ENCODE data around the gene CYP2W1.
A peak's percentile ranks its signal among the peaks of the same experiment; 100 is the strongest.

The CYP2W1 gene

DNA sequence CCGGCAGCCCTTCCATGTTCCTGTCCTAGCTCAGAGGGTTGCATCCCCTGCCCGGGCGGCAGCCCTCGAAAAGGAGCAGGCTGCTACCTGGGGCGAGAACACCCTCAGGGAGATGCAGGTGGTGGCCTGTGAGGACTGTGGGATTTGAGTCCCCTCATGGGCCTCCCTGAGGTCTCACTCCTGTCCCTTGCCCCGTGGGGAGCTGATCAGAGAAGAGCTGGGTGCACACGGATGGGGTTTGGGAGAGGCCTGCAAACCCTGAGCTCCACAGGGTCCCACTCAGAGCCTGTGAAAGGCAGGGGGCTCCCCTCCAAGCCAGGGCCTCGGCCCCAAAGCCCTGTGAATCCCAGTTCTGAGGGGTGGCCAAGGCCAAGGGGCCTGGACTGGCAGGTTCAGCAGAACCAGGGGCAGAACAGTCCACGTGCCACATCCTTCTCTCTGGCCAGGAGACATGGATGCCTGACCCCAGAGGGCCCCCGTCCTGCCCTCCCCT is 424 bp upstream of the CYP2W1 start:
- DNase-seq = no peak

DNA sequence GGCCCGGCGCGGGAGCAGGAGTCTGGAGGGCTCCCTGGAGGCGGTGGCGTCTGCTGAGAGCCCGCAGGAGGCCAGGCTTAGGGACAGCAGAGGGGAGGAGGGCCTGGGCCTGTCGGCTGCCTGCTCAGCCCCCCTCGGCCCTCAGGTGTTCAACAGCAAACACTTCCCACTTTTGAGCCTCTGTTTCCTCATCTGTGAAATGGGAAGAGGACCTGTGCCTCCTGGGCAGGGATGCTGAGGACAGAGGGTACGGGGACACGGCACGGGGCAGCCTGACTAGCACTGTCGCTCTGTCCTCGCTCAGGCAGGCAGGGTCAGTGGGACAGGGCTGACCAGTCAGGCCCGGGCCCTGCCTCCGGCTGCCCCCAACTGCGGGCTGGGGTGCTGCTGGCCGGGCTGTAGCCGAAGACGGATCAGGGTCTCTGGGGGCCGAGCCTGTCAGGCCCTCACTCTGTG is 663 bp downstream of the CYP2W1 start:
- no peak for DNase-seq

DNA sequence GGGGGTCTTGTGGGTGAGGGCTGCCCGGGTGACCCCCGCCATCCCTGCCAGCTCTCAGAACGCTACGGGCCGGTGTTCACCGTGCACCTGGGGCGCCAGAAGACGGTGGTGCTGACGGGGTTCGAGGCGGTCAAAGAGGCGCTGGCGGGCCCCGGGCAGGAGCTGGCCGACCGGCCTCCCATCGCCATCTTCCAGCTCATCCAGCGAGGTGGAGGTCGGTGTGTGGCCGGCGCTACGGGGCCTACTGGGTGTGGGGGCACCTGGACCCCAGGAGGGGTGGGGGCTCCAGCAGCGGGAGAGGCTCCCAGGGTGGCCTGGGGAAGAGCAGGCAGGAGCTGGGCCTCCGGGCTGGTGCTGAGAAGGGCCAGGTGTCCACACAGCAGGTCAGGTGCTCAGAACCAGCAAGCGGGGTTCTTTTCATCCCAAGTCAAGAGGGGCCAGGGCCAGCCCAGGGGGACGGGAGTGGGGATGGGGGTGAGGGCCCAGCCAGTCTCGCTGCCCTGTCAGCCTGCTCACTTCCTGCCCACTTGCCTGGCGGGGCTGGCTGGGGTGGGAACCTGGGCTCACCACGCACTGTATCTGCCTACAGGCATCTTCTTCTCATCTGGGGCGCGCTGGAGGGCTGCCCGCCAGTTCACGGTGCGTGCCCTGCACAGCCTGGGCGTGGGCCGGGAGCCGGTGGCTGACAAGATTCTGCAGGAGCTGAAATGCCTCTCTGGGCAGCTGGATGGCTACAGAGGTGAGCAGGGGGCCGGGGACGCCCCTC is 1.6 kb downstream of the CYP2W1 start:
- no peak for DNase-seq

DNA sequence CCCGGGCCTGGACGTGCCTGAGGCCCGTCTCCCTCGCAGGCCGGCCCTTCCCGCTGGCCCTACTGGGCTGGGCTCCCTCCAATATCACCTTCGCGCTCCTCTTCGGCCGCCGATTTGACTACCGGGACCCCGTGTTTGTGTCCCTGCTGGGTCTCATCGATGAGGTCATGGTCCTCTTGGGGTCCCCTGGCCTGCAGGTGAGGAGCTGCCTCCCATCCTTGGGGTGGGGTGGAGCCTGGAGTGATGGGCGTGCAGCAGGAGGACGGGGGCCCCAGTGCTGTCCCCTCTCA is 2.1 kb downstream of the CYP2W1 start:
- no peak for DNase-seq

DNA sequence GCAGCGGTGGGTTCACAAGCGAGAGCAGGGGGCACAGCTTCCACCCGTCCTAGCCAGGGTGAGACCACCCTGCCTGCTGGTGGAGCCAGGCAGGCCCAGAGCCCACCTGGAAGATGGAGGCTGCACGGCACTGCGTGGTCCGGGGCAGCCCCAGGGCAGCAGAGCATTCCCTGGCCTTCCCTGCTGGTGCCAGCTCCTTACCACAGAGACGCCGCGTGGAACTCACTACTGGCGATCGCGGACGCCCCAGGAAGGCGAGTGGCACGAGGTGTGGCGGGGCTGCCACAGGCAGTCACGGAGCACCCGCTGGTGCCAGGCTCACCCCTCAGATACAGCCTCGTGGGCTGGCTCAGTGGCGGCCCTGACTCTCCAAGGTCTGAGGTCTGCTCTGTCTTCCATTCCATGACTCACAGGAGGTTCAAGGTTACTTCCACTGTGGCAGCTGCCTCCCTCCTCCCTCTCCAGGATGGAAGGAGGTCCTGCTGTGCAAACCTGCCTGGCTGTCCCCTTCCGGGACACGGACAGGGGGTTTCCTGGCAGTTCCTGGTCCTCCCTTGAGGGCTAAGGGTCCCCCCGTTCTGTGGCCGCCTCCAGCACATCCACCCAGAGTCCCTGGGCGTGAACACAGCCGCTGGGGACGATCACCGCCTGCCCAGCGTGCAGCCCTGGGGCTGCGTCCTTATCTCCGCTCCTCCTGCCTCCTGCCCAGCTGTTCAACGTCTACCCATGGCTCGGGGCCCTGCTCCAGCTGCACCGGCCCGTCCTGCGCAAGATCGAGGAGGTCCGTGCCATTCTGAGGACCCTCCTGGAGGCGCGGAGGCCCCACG is 3.1 kb downstream of the CYP2W1 start:
- no peak for DNase-seq

DNA sequence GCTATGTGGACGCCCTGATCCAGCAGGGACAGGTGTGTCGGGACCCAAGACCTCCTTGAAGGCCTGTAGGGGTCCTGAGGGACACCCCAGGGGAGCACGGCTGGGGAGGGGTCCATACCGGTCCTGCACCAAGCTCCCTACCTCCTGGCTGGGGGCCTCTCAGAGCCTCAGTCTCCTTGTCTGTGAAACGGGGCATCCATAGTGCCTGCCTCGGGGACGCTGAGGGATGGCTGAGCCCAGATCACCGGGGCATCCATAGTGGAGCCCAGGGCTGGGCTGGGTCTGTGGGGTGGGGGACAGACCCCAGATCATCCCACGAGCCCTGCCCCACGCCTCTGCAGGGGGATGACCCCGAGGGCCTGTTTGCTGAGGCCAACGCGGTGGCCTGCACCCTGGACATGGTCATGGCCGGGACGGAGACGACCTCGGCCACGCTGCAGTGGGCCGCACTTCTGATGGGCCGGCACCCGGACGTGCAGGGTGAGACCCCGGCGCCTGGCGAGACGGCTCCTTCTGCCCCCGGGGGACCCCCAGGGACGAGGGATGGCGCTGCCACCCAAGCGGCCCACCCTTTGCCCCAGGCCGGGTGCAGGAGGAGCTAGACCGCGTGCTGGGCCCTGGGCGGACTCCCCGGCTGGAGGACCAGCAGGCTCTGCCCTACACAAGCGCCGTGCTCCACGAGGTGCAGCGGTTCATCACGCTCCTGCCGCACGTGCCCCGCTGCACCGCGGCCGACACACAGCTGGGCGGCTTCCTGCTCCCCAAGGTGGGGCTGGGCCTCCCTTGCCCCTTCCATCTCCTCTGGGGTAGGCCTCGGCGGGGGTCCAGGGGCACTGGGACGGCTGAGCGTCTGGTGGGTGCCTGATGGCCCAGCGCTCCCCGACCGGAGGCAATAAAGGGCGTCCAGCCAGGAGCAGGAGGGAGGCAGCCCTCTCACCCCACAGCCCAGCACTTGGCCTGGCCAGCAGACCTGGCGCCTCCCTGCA is 4.1 kb downstream of the CYP2W1 start:
- no peak for DNase-seq

DNA sequence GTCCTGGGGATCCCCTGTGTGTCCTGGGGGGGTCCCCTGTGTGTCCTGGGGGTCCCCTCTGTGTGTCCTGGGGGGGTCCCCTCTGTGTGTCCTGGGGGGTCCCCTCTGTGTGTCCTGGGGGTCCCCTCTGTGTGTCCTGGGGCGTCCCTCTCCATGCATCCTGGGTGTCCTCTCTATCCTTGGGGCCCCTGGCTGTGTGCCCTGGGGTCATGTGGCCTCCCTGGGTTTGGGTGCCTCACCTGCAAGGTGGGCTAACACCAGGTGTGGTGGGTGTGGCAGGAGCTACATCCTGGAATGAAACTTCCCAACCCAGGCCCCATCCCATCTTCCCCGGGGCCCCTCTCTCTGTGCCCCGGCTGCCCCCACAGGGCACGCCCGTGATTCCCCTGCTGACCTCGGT is 4.9 kb downstream of the CYP2W1 start:
- DNase-seq = no peak

DNA sequence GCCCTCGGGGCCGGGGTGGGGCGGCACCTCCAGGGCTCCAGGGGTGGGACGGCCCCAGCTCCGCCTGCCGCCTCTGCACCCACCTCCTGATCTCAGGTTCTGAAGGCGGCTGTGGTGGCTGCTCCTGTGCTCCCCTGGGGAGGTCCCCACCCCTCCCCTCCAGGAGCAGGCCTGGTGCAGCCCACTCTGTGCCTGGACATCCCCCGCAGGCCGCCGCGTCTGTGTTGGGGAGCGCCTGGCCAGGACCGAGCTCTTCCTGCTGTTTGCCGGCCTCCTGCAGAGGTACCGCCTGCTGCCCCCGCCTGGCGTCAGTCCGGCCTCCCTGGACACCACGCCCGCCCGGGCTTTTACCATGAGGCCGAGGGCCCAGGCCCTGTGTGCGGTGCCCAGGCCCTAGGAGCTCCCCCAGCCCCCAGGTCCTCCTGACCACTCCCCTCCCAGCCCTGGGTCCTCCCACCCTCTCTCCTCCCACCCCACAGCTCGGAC is 5.5 kb downstream of the CYP2W1 start:
- DNase-seq = no peak

DNA sequence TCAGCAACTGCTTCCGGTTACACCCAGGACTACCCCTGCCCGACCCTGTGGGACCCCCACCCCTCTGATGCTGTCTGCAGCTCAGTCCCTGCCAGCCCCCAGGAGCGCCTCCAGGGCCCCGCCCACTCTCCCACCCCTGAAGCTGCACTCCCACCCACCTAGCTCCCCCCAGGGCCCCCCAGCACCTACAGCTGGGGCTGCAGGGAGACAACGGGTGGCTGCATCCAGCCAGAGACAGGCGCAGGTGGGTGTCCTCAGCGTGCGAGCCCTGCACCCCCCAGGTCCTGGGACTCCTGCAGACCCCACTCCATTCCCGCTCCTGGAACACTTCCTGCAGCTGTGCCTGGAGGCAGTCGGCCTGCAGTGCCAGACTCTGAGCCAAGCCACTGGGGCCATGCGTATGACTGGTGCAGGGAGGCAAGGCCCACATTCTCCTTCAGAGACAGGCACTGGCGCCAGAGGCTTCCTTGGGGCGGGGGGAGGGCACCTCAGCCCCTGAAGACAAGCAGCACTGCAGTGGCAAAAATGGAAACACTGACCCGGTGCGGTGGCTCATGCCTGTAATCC is 6.1 kb downstream of the CYP2W1 start:
- DNase-seq = no peak

DNA sequence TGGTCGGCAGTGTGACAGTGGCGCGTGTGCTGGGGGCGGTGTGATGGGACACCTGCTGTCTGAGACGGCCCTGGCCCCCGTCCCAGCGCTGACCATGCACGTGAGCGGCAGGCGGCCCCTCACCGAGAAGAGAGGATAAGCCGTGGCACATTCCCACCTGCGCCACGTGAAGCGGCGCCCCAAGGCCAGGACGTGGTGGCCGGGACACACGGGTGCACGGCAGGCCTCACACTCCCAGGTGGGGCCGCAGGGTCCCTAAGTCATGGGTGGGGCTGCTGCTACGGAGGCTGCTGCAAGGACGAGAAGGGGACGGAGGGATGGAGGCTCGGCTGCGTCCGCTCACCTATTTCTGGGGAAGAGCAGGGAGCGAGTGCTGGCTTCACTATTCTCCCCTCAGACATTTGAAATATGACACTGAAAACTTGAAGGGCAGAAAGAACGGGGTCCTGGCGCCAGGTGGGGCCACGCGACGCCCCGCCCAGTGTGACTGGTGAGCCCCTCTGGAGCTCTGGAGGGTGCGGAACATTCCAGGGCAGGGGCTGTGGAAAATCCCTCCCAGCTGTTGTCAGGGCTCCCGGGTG is 7.5 kb downstream of the CYP2W1 start:
- DNase-seq = no peak

DNA sequence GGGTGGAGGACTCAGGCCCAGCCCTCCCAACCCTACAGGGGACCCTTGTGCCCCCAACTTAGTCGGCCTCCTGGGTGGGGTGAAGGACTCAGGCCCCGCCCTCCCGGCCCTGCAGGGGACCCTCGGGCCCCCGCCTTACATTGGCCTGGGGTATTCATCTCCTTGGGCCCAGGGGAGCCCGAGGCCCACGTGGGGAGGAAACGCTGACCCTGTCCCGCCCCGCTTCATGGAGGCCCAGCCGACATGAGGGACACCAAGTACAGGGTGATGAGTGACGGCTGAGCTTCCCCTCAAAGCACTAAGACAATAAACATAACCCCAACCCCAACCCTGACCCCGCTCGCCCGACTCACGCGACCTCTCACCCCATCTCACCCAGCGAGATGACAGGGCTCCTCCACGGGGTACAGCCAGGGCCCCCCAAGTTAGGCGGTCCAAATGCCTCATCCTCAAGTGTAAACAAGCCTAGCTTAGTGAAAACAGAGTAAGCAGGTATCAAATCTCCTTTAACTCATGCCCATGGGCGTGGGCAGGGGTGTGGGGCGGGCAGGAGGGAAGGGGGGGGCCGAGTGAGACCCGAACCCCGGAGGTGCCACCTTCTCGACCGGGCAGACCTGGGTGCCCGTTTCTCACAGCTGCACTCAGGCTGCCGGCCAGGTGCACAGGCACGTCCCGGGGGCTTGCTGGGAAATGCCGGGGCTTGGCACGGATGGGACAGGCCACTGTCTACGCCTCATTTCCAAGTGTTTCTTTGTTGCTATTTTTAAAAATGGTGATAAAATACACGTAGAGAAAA is 8.2 kb downstream of the CYP2W1 start:
- DNase-seq = no peak

DNA sequence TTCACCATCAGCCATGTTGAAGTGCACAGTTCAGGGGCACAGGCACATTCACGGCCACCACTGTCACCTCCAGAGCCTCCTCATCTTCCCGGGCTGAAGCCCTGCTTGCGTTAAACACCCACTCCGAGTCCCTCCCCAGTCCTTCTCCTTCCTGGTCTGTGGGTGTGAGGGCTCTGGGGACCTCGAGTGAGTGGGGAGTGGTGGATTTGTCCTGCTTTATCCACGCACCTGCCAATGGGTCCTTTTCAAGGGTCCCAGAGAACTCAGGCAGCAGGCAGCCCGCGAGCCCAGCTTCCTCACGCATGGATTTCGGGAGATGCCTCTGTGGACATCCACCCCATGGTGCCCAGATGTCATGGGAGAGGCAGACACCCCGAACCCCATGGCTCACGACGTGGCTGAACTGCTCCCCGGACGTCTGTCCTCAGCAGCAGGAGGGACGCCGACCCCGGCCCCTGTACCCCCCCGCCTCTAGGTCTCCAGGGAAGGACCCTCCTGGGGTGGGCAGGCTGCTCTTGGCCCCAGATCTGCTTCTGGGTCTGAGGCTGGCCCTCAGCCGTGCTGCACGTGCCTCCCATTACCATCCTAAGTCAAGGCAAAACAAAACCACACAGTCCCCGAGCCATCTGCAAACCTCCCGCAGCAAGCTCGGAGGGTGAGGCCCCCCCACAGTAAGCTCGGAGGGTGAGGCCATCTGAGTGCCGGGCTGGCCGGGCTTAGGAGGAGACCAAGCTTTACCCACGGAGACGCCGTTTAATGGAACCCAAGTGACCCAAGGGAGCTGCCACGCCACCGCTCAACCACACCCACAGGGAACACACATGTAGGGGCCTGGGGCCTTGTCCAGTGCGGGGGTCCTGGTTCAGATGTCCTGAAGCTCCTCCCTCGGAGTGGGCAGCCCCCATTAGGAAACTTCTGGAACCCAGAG is 9.0 kb downstream of the CYP2W1 start:
- DNase-seq = no peak

DNA sequence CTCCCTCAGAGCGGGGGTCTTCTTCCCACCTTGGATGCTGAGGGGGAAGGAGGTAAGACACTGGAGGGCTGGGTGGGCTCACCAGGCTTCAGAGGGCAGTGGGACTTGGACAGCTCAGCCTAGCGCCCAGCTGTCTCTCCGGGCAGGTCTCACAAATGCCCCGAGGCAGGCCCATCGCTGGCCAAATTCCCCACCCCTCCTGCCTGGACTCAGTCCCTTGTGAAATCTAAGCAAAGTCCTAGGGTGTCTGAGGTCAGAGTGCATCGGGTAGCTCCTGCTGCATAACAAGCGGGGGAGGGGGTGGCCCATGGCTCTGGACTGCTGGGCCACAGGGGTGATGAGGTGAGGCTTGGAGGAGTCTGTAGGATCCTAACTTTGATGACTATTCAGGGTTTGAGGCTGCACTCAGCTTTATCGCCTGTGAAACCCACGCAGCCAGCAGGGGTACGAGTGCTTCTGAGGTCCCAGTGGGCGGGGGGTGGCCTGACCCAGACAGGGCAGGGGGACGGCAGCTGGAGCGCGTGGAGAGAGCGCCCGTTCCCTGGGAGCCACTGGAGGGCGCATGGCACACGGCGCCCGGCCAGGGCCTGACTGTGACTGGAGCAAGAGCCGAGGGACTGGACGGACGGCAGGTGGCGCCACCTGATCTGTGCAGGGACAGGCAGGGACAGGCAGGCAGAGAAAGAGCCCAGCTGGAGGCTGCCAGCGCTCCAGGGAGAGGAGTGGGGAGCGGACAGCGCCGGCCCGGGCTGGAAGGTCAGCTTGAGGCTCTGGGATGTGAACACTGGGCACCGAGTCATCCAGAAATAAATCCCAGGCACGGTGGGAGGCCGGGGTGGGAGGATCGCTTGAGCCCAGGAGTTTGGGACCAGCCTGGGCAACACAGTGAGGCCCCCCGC is 10.0 kb downstream of the CYP2W1 start:
- peak; percentile 89 for DNase-seq

DNA sequence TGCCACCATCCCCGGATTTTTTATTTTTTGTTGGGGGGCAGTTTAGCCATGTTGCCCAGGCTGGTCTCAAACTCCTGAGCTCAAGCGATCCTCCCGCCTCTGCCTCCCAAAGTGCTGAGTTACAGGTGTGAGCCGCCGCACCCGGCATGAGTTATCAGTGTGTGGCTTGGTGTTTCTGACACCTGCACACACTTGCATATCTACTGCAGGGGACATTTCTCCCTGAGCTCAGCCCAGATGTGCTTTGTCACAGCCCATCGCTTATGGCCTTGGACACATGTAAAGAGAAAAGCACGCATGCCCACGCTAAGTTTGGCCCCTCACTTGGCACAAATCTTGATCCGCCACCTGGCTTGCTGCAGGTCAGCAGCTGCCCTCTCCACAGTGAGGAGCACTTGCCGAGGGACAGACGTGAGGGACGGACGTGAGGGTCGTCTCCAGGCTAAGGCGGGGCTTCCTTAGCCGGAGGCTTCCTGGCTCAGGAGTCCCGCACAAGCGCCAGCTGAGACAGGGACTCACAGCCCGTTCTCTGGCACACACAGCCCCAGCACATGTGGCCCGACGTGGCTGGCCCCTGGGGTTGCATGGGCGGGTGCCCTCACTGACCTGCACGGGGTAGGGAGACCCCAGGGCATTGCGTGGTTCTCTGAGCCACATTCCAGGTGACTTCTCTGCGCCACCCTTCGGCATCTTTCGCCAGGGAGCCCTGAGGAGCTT is 11.8 kb downstream of the CYP2W1 start:
- DNase-seq = no peak

DNA sequence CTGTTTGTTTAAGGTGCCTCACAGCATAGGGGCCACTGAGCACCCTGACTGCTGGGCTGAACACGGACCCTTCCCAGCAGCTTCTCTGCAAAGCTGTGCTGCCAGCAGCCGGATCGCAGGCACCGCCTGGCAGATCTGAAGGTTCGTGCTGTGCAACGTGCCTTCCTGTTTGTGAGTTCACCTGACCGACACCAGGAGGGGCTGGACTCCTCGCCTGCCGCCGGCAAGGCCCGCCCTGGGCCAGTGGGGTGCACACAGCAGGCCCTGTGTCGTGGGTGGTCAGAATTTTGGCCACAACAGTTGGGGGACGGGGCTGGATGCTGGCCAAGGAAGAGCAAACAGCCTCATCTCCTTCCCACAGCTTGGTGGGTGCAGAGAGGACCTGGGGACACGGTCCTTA is 12.6 kb downstream of the CYP2W1 start:
- DNase-seq = no peak

DNA sequence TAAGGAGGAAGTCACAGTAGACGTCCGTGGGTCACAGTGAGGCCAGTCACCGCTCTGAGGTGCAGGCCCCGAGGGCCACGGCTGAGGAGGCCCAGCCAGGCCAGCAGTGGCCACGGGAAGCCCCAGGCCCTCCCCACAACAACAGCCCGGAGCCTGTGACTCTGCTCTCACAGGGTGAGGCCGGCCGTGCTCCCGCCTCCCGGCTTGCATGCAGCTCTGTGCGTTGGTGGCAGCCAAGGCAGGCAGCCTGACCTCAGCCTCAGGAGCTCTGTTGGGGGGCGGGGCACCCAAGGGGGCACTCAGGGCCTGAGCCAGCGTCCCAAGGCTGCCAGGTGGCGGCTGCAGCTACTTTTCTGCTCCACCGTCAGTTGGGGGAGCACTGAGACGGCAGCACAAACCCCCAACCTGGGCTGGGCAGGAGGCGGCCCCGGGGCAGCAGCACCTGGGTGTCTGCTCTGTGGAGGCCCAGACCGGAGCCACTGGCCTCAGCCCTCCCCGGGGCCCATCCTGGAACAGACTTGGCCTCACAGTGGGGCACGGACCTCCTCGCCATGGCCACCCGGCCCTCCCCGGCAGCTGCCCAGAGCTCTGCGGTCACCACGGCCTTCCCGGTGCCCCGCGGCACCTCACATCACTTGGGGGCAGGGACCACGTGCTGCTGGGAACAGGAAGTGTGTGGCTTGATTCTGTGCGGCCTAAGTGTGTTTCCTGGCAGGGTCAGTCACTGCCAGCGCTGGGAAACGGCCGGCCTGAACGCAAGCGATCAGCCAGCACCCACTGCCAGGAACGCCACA is 13.3 kb downstream of the CYP2W1 start:
- no peak for DNase-seq

All from CD4-positive, alpha-beta T cell treated with Interleukin-4 for 4 hours (primary cell).